K562 (cell line): Measurements from ENCODE around the gene TICRR. TPM values are rescaled to one million over a fixed set of nuclear protein-coding genes. Genes with fewer than 3 reads are reported as not detected.

Experiments
- BRD9 ChIP-seq: fragments of 450-650 bp; IDR thresholded peaks from 2 replicates; pipeline ENCODE4 v1.6.1; 2018; ENCODE audit warnings: low read depth; ENCODE audit not compliant: partially characterized antibody
- MLLT1 ChIP-seq, 2 experiments: fragments of 450-650 bp; IDR thresholded peaks; 2 replicates each; pipeline ENCODE4 v1.6.1; 2016
- NR2C2 ChIP-seq, 2 experiments: fragments of 200-800 bp in 1 of 2; sonication (Bioruptor generic) in 1 of 2; sonication (generic) in 1 of 2; formaldehyde crosslinking in 1 of 2; IDR thresholded peaks; 2 replicates each; pipeline versions ENCODE4 v1.6.1 to v1.8.0; 2016 to 2022; ENCODE audit warnings: mild to moderate bottlenecking in 1 of 2, missing compliant biosample characterization in 1 of 2, missing genetic modification characterization in 1 of 2, missing genetic modification reagents in 1 of 2
- NUFIP1 ChIP-seq: fragments of 450-650 bp; IDR thresholded peaks from 2 replicates; pipeline ENCODE4 v1.6.1; 2018; ENCODE audit not compliant: partially characterized antibody
- PHTF2 ChIP-seq: fragments of 250-450 bp; sonication (Bioruptor Pico); IDR thresholded peaks from 2 replicates; pipeline ENCODE4 v1.5.0; 2021; ENCODE audit warnings: mild to moderate bottlenecking
- SETDB1 ChIP-seq: IDR thresholded peaks from one replicate; pipeline ENCODE4 v1.6.1; 2012; ENCODE audit warnings: low read length, control low read depth, inconsistent platforms
- SMARCC2 ChIP-seq: fragments of 450-650 bp; IDR thresholded peaks from 2 replicates; pipeline ENCODE4 v1.6.1; 2017; ENCODE audit warnings: antibody characterized with exemption, moderate library complexity, mild to moderate bottlenecking, low read depth
- SRSF9 ChIP-seq: fragments of 200-400 bp; formaldehyde crosslinking; IDR thresholded peaks from 2 replicates; pipeline ENCODE4 v1.6.1; 2017; ENCODE audit warnings: low read depth, low read length, borderline replicate concordance
- TBL1XR1 ChIP-seq, 2 experiments: IDR thresholded peaks; 2 replicates each; pipeline ENCODE4 v1.6.1; 2012; ENCODE audit warnings: improper control_type of control experiment in 2 of 2, low read length in 2 of 2, mild to moderate bottlenecking in 1 of 2
- ZC3H11A ChIP-seq: IDR thresholded peaks from 2 replicates; pipeline ENCODE4 v1.6.1; 2012; ENCODE audit warnings: low read depth, low read length, improper control_type of control experiment
- polyA plus RNA-seq, 8 experiments: library from polyadenylated mRNA; depleted of rRNA in 4 of 8; stranded (reverse) in 5 of 8; unstranded in 3 of 8; fragments of >200 nt; fragmentation: Nextera tagmentation in 2 of 8; fragmentation: Illumina TruSeq in 1 of 8; extraction: Ambion mirVana in 2 of 8; extraction: Trizol in 1 of 8; gene quantifications; 2 replicates each; pipeline versions ENCODE4 v1.2.1 to v1.2.3, GENCODE V29; 2011 to 2014; ENCODE audit warnings: inconsistent platforms in 1 of 8, missing spikeins in 1 of 8
- total RNA-seq, 7 experiments: library from RNA; depleted of rRNA in 6 of 7; stranded (reverse); fragments of >200 nt in 6 of 7; fragmentation: Illumina TruSeq in 2 of 7; extraction: Trizol in 2 of 7; gene quantifications; 2 replicates each; pipeline versions ENCODE4 v1.2.1 to v1.2.3, GENCODE V29; 2011 to 2021; ENCODE audit warnings: low replicate concordance in 1 of 7
- TF ChIP-seq, protein P1 (sequence below): IDR thresholded peaks from 3 replicates; pipeline ENCODE4 v1.6.1; 2011; ENCODE audit warnings: borderline replicate concordance, mild to moderate bottlenecking; ENCODE audit not compliant: insufficient read length, insufficient read depth
- TF ChIP-seq, protein P2 (sequence below): fragments of 450-650 bp; formaldehyde crosslinking; IDR thresholded peaks from 2 replicates; pipeline ENCODE4 v1.4.0; 2022; ENCODE audit warnings: mild to moderate bottlenecking, moderate library complexity
- TF ChIP-seq, protein P3 (sequence below): fragments of 450-650 bp; IDR thresholded peaks from 2 replicates; pipeline ENCODE4 v1.6.1; 2016; ENCODE audit warnings: mild to moderate bottlenecking, moderate library complexity

The TICRR gene
- total and polyA plus RNA-seq, 9 of the 15 experiments (the other 6 are each of a cell fraction or from before 2014, with no cell fraction given): 0.84 to 22.9 (median 13.7) TPM

- TF ChIP-seq SETDB1 (no peak), SMARCC2 (no peak), PHTF2 (CRISPR knock-in tag) (no peak), NR2C2 (CRISPR knock-in tag; IDR thresholded peaks at IDR 0.05) (no peak), NR2C2 (tag; IDR thresholded peaks at IDR 0.05) (no peak; the same call in 1 of the 2 replicates), TBL1XR1 (IDR thresholded peaks at IDR 0.05; ENCODE audit: low read length in 2 of 2) (no peak), BRD9 (no peak), ZC3H11A (no peak), NUFIP1 (no peak), MLLT1 (IDR thresholded peaks at IDR 0.05) (peak in 1 of 2 experiments; percentile 97; a peak in 2 of 4 replicates), SRSF9 (no peak)
- TF ChIP-seq, protein P1, sequence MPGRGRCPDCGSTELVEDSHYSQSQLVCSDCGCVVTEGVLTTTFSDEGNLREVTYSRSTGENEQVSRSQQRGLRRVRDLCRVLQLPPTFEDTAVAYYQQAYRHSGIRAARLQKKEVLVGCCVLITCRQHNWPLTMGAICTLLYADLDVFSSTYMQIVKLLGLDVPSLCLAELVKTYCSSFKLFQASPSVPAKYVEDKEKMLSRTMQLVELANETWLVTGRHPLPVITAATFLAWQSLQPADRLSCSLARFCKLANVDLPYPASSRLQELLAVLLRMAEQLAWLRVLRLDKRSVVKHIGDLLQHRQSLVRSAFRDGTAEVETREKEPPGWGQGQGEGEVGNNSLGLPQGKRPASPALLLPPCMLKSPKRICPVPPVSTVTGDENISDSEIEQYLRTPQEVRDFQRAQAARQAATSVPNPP: no peak
- TF ChIP-seq, protein P2, sequence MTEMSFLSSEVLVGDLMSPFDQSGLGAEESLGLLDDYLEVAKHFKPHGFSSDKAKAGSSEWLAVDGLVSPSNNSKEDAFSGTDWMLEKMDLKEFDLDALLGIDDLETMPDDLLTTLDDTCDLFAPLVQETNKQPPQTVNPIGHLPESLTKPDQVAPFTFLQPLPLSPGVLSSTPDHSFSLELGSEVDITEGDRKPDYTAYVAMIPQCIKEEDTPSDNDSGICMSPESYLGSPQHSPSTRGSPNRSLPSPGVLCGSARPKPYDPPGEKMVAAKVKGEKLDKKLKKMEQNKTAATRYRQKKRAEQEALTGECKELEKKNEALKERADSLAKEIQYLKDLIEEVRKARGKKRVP: no peak
- TF ChIP-seq, protein P3, sequence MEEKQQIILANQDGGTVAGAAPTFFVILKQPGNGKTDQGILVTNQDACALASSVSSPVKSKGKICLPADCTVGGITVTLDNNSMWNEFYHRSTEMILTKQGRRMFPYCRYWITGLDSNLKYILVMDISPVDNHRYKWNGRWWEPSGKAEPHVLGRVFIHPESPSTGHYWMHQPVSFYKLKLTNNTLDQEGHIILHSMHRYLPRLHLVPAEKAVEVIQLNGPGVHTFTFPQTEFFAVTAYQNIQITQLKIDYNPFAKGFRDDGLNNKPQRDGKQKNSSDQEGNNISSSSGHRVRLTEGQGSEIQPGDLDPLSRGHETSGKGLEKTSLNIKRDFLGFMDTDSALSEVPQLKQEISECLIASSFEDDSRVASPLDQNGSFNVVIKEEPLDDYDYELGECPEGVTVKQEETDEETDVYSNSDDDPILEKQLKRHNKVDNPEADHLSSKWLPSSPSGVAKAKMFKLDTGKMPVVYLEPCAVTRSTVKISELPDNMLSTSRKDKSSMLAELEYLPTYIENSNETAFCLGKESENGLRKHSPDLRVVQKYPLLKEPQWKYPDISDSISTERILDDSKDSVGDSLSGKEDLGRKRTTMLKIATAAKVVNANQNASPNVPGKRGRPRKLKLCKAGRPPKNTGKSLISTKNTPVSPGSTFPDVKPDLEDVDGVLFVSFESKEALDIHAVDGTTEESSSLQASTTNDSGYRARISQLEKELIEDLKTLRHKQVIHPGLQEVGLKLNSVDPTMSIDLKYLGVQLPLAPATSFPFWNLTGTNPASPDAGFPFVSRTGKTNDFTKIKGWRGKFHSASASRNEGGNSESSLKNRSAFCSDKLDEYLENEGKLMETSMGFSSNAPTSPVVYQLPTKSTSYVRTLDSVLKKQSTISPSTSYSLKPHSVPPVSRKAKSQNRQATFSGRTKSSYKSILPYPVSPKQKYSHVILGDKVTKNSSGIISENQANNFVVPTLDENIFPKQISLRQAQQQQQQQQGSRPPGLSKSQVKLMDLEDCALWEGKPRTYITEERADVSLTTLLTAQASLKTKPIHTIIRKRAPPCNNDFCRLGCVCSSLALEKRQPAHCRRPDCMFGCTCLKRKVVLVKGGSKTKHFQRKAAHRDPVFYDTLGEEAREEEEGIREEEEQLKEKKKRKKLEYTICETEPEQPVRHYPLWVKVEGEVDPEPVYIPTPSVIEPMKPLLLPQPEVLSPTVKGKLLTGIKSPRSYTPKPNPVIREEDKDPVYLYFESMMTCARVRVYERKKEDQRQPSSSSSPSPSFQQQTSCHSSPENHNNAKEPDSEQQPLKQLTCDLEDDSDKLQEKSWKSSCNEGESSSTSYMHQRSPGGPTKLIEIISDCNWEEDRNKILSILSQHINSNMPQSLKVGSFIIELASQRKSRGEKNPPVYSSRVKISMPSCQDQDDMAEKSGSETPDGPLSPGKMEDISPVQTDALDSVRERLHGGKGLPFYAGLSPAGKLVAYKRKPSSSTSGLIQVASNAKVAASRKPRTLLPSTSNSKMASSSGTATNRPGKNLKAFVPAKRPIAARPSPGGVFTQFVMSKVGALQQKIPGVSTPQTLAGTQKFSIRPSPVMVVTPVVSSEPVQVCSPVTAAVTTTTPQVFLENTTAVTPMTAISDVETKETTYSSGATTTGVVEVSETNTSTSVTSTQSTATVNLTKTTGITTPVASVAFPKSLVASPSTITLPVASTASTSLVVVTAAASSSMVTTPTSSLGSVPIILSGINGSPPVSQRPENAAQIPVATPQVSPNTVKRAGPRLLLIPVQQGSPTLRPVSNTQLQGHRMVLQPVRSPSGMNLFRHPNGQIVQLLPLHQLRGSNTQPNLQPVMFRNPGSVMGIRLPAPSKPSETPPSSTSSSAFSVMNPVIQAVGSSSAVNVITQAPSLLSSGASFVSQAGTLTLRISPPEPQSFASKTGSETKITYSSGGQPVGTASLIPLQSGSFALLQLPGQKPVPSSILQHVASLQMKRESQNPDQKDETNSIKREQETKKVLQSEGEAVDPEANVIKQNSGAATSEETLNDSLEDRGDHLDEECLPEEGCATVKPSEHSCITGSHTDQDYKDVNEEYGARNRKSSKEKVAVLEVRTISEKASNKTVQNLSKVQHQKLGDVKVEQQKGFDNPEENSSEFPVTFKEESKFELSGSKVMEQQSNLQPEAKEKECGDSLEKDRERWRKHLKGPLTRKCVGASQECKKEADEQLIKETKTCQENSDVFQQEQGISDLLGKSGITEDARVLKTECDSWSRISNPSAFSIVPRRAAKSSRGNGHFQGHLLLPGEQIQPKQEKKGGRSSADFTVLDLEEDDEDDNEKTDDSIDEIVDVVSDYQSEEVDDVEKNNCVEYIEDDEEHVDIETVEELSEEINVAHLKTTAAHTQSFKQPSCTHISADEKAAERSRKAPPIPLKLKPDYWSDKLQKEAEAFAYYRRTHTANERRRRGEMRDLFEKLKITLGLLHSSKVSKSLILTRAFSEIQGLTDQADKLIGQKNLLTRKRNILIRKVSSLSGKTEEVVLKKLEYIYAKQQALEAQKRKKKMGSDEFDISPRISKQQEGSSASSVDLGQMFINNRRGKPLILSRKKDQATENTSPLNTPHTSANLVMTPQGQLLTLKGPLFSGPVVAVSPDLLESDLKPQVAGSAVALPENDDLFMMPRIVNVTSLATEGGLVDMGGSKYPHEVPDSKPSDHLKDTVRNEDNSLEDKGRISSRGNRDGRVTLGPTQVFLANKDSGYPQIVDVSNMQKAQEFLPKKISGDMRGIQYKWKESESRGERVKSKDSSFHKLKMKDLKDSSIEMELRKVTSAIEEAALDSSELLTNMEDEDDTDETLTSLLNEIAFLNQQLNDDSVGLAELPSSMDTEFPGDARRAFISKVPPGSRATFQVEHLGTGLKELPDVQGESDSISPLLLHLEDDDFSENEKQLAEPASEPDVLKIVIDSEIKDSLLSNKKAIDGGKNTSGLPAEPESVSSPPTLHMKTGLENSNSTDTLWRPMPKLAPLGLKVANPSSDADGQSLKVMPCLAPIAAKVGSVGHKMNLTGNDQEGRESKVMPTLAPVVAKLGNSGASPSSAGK: peak; percentile 29; the same call in 1 of the 2 replicates
These were observed at the start of gene TICRR (continued) for GRCh38 chr15:89575146-89575655.
